ENCODE data around the gene DEPDC4.
"Not testable (repeated sequence)": the region's sequence is repeated elsewhere in the genome, so short reads cannot be mapped to it uniquely, and the experiment has no call there.

DNA sequence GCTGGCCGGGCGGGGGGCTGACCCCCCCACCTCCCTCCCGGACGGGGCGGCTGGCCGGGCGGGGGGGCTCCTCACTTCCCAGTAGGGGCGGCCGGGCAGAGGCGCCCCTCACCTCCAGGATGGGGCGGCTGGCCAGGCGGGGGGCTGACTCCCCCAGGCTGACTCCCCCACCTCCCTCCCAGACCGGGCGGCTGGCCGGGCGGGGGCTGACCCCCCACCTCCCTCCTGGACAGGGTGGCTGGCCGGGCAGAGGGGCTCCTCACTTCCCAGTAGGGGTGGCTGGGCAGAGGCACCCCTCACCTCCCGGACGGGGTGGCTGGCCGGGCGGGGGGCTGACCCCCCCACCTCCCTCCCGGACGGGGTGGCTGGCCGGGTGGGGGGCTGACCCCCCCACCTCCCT is 27.5 kb upstream of the DEPDC4 start:
- TF ChIP-seq FIP1L1 (IDR thresholded peaks at IDR 0.05; ENCODE audit: borderline replicate concordance, insufficient read depth, low read depth, low read length); EP300 (IDR thresholded peaks at IDR 0.05; ENCODE audit: low read depth in 2 of 2, low read length in 2 of 2); EP300 (CRISPR knock-in tag; IDR thresholded peaks at IDR 0.05; ENCODE audit: borderline replicate concordance): not testable (repeated sequence)
- TF ChIP-seq, protein P1, sequence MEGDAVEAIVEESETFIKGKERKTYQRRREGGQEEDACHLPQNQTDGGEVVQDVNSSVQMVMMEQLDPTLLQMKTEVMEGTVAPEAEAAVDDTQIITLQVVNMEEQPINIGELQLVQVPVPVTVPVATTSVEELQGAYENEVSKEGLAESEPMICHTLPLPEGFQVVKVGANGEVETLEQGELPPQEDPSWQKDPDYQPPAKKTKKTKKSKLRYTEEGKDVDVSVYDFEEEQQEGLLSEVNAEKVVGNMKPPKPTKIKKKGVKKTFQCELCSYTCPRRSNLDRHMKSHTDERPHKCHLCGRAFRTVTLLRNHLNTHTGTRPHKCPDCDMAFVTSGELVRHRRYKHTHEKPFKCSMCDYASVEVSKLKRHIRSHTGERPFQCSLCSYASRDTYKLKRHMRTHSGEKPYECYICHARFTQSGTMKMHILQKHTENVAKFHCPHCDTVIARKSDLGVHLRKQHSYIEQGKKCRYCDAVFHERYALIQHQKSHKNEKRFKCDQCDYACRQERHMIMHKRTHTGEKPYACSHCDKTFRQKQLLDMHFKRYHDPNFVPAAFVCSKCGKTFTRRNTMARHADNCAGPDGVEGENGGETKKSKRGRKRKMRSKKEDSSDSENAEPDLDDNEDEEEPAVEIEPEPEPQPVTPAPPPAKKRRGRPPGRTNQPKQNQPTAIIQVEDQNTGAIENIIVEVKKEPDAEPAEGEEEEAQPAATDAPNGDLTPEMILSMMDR (CRISPR knock-in tag; IDR thresholded peaks at IDR 0.05) = not testable (repeated sequence)
